GM18505 (cell line): ENCODE measurements around the gene HOXC11.

Source experiments
- ATAC-seq: cut with Tn5 transposase; IDR thresholded peaks from one replicate; pipeline ENCODE4 v1.9.1; 2021; ENCODE audit not compliant: unreplicated experiment
- POLR2A ChIP-seq: IDR thresholded peaks from 4 replicates; pipeline ENCODE4 v1.6.1; 2011; ENCODE audit warnings: borderline replicate concordance; ENCODE audit not compliant: insufficient read depth, insufficient read length; ENCODE audit errors: extremely low read depth

The HOXC11 gene

GRCh38 chr12:53983568-53983949 is 10.6 kb downstream of the HOXC11 start:
- ATAC-seq: no peak
- TF ChIP-seq POLR2A: no peak

DNA sequence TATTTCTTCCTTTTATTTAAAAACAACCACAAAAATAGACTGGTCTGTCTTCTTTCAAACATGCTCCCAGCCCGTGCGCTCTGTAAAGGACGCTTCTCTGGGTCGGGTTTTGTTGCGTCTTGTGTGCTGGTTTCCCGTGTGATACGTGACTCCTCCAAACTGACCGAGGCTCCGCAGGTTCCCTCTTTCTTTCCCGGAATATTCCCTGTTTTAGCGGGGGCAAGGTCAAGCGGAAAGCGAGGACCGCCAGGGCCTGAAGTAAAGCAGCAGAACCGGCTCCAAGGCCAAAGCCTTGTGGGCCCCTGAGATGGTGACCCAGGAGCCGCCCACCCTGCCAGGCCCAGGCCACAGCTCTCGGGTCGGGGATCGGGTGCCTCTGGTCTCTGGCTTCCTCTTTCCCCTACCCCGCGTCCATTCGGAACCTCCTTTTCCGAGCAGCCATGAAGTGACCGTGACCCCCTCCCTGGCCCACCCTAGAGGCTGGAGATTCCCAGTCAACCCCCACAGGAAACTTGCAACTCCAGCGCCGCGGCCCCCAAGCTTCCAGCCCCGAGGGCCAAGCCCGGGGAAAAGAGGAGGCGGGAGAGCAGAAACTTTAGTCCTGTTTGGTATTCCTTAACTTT is 11.1 kb downstream of the HOXC11 start:
- TF ChIP-seq POLR2A: no peak
- ATAC-seq: no peak

DNA sequence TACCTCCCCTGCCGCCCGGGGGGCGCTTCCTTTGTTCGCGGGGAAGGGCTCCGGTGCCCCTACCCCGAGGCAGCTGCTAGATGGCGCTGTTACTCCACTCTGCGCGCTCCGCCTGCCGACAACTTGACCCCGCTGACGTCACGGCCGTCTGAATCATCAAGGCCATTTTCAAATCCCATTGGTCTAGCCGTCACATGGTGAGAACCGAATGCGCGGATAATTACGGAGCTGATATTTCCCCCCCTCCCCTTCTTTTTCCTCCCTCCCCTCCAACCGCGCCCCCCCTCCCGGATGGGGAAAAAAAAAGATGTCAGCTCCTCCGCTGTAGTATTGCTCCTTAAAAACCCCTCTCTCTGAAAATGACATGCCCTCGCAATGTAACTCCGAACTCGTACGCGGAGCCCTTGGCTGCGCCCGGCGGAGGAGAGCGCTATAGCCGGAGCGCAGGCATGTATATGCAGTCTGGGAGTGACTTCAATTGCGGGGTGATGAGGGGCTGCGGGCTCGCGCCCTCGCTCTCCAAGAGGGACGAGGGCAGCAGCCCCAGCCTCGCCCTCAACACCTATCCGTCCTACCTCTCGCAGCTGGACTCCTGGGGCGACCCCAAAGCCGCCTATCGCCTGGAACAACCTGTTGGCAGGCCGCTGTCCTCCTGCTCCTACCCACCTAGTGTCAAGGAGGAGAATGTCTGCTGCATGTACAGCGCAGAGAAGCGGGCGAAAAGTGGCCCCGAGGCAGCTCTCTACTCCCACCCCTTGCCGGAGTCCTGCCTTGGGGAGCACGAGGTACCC is 12.2 kb downstream of the HOXC11 start, which contains the start of gene HOXC10:
Gene HOXC10, plus strand, starts transcription at position 246 of the 791 bp plus-strand sequence. Its CDS starts 114 bp downstream, at position 360.
- TF ChIP-seq POLR2A: no peak
- no peak for ATAC-seq

- no peak for TF ChIP-seq POLR2A
- no peak for ATAC-seq
These were observed 12.7 kb downstream of the HOXC11 start for GRCh38 chr12:53985692-53985993.

GRCh38 chr12:53985994-53986685 is 13.2 kb downstream of the HOXC11 start:
- no peak for ATAC-seq

DNA sequence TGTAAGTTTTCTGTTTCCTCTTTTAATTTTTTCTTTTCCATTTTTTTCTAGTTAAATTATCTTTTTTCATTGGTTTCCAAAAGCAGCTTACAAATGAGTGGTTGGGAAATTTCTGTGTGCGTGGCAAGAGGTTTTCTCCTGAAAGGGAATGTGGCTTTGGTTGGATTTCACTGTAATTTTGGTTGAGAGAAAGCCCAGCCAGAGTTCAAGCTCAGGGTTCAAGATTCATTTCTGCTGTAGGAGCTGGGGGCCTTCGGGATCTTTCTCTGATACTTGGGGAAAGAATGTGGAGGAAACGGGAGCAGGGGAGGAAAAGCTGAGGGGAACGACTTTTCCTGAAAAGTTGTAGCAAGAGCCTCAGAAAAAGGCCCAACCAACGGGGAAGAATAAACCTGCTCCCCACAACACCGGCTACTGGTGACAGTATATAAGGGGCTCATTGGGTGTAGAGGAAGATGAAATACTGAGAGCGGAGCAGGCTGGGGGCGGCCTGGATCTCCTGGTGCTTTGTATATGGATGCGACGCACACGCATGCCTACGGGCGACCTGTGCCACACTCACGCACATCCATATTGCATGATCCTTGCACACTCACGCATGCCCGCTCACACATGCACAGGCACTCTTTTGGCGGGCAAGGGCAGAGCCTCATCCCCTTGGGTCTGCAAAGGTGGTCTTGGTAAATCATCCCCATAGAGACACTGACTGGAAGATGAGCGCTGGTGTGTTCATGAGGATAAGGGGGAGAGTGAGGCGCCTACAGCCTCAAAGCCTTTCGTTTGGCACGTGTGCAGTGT is 14.0 kb downstream of the HOXC11 start:
- no peak for ATAC-seq
- TF ChIP-seq POLR2A: no peak

More at GRCh38 chr12:53985994-53986685, 13.2 kb downstream of the HOXC11 start:
- TF ChIP-seq POLR2A: no peak

GRCh38 chr12:53987787-53988230 is 14.9 kb downstream of the HOXC11 start:
- no peak for TF ChIP-seq POLR2A
- no peak for ATAC-seq

DNA sequence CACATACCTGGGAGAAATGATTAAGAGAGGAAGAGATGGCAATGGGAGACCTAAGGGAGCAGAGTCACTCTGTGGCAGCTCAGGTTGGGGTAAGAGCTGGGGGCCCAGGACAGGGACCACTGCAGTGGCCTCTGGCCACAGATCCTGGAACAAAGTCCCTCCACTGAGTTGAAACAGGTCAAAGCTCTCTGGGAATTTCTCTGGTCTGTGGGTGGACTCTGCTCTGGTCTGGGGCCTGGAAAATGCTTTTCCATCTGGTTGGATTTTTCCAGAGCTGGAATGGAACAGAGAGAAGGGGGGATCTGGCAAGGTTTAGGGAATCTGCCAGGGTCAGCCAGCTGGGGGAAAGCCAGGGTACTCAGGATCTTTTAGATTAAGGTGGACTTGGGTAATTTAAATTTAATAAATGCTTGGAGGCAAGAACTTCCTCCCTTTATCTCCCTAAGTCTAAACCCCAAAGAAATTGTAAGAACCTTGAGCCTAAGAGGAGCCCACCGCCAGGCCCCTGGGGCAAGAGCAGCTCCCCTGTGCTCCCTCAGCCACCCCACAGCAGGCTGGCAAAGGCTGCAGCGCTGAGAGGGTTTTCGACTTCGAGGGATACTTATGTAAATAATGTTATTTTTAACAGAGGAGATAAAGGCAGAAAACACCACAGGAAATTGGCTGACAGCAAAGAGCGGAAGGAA is 15.8 kb downstream of the HOXC11 start:
- ATAC-seq: no peak
- no peak for TF ChIP-seq POLR2A

DNA sequence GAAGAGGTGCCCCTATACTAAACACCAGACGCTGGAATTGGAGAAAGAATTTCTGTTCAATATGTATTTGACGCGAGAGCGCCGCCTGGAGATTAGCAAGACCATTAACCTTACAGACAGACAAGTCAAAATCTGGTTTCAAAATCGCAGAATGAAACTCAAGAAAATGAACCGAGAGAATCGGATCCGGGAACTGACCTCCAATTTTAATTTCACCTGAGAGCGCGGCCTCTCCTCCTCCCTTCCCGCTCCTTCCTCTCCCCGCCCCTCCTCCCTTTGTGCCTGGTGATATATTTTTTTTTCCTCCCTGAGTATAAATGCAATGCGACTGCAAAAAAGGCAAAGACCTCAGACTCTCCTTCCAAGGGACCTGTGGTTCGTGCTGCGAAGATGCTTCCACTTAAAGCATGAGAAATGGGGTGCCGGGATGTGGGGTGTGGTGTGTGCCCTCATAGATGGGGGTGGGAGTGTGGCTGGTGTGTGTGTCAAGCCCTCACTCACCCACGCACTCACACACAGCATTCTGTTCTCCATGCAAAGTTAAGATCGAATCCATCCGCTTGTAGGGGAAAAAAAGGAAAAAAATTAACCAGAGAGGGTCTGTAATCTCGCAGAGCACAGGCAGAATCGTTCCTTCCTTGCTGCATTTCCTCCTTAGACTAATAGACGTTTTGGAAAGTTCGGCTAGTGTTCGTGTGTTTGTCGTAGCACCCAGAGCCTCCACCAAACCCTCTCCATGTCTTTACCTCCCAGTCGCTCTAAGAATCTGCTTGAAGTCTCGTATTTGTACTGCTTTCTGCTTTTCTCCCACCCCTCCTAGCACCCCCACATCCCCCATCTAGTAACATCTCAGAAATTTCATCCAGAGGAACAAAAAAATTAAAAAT is 16.5 kb downstream of the HOXC11 start:
- TF ChIP-seq POLR2A: no peak
- no peak for ATAC-seq

DNA sequence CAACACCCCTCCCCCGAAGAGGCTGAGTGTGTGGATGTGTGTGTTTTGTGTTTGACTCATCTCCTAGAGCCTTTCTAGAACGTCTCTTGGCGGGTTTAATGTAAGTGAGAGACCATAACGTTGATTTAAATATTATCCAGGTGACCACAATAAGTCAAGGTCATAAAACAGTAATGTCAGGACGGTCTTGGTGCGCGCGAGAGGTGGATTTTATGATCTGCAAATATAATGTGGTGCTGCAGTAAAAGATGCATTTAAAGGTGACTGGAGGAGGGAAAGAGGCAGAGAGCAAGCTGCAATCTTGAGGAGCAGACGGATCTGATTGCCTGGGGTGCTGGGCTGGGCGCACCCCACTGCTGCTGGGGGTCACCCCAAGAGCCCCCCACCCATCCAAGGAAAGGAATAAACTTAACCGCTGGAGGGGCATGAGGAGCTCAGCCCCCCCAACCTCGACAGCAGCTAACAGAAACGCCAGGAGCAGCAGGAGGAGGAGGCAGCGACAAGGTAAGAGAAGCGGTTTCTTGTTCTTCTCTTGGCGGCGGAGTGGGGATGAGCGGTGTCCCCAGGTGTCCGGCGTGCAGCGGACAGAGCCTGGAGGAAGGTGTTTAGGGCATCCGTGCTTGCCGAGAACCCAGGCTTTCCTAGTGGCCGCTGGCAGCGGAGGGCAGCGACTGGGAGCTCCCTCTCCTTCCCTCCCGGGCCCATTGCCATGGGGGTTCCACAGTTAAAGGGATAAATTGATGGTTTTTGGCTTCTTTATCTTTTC is 17.6 kb downstream of the HOXC11 start:
- no peak for ATAC-seq
- no peak for TF ChIP-seq POLR2A

GRCh38 chr12:53991077-53991460 is 18.1 kb downstream of the HOXC11 start:
- no peak for ATAC-seq
- TF ChIP-seq POLR2A: no peak
